MCF 10A (cell line): Measurements from ENCODE around the gene PDIK1L. TPM values are rescaled to one million over a fixed set of nuclear protein-coding genes. Genes with fewer than 3 reads are reported as not detected.

Experiments used
- BruUV-seq: library from RNA; stranded (reverse); fragments of 400-500 nt; replicated peaks from 2 replicates; lab custom pipeline; 2021; lab: Mats Ljungman, UMichigan
- CTCF ChIA-PET: fragments of 300-600 bp; sonication (Branson Sonifier 250); formaldehyde crosslinking; extraction: SDS; loops from one replicate; lab custom pipeline; 2021; ENCODE audit warnings: antibody characterized with exemption, inconsistent platforms; lab: Yijun Ruan, JAX
- POLR2A ChIA-PET: fragments of 300-600, 350-650 bp; sonication (Branson Sonifier 250); formaldehyde crosslinking; extraction: SDS; loops from one replicate; lab custom pipeline; 2020; ENCODE audit warnings: antibody characterized with exemption, inconsistent platforms; lab: Yijun Ruan, JAX
- DNase-seq: peaks from one replicate; pipeline ENCODE4 v3.0.0-alpha.2; 2018; ENCODE audit not compliant: unreplicated experiment
- H3K27ac Mint-ChIP-seq: one replicate; pipeline ENCODE4 v1.8.0; 2022; ENCODE audit warnings: mild to moderate bottlenecking, low read depth, mixed read lengths; ENCODE audit not compliant: unreplicated experiment
- H3K27me3 Mint-ChIP-seq: one replicate; pipeline ENCODE4 v1.8.0; 2022; ENCODE audit warnings: mixed read lengths; ENCODE audit not compliant: insufficient read depth, unreplicated experiment
- H3K36me3 Mint-ChIP-seq: one replicate; pipeline ENCODE4 v1.8.0; 2022; ENCODE audit warnings: mild to moderate bottlenecking, moderate library complexity, mixed read lengths; ENCODE audit not compliant: insufficient read depth, unreplicated experiment
- H3K4me1 Mint-ChIP-seq: one replicate; pipeline ENCODE4 v1.8.0; 2022; ENCODE audit warnings: mixed read lengths; ENCODE audit not compliant: insufficient read depth, unreplicated experiment
- H3K4me3 Mint-ChIP-seq: one replicate; pipeline ENCODE4 v1.8.0; 2022; ENCODE audit warnings: mild to moderate bottlenecking, moderate library complexity, mixed read lengths; ENCODE audit not compliant: unreplicated experiment
- H3K9me3 Mint-ChIP-seq: one replicate; pipeline ENCODE4 v1.8.0; 2022; ENCODE audit warnings: mixed read lengths; ENCODE audit not compliant: unreplicated experiment
- intact Hi-C: fragments of 100-400 bp; cut with micrococcal nuclease; formaldehyde crosslinking; loops from 2 replicates; pipeline ENCODE4 v1.14.1; 2022
- total RNA-seq: library from RNA; stranded (reverse); gene quantifications from 2 replicates; pipeline ENCODE4 v1.2.3, GENCODE V29; 2022
- TF ChIP-seq, protein P1 (sequence below): fragments of 200-600 bp; IDR thresholded peaks from one replicate; pipeline ENCODE4 v1.8.0; 2022; ENCODE audit warnings: antibody characterized with exemption, mild to moderate bottlenecking; ENCODE audit not compliant: unreplicated experiment

Gene PDIK1L
- total RNA-seq, 1 experiment from 2014 or later, result 10.9 TPM

DNA sequence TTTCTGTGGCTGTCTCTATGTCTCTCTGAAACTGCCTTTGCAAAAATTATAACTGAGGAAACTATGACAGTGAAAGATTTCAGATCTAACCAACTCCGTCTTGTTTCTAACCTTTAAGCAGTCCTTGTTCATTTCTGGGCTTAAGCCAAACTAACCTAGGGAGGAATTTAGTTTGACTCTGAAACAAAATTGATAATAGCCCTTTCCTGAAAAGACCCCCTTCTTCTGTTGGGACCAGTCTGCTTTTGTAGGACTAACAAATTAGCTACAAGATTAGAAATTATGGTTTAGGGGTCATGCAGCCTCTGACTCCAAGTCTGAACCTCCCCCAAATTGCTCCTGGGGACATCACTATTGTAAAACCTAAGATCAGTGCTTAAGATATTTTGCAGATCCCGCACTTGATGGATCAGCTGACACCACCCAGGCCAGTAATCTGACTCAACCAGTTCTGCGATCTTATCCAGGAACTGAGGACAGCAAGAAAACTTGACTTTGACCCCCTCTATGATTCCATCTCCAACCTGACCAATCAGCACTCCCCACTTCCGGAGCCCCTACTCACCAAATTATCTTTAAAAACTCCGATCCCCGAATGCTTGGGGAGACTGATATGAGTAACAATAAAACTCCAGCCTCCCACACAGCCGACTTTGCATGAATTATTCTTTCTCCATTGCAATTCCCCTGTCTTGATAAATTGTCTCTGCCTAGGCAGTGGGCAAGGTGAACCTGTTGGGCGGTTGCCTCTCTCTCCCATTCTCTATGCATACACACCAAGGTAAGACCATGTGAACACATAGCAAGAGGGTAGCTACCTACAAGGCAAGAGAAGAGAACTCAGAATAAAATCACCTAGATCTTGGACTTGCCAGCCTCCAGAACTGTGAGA, 33.1 kb upstream of the PDIK1L start:
- DNase-seq, result no peak
- no peak overlapping the region for H3K4me3 Mint-ChIP-seq
- peaks cover 11% of the 10 kb centered on the region for H3K27me3 Mint-ChIP-seq
- CTCF ChIA-PET, result interaction anchor here (0.9 to 2.1 kb wide), 2 partner anchors 42 to 67 kb away, joined by 4 to 5 read pairs; no protein-coding TSS in a partner anchor
- no peaks in the 10 kb centered on the region for H3K9me3 Mint-ChIP-seq
- BruUV-seq, result no TSS peak
- H3K4me1 Mint-ChIP-seq, result no peaks in the 10 kb centered on the region
- TF ChIP-seq, protein P1, sequence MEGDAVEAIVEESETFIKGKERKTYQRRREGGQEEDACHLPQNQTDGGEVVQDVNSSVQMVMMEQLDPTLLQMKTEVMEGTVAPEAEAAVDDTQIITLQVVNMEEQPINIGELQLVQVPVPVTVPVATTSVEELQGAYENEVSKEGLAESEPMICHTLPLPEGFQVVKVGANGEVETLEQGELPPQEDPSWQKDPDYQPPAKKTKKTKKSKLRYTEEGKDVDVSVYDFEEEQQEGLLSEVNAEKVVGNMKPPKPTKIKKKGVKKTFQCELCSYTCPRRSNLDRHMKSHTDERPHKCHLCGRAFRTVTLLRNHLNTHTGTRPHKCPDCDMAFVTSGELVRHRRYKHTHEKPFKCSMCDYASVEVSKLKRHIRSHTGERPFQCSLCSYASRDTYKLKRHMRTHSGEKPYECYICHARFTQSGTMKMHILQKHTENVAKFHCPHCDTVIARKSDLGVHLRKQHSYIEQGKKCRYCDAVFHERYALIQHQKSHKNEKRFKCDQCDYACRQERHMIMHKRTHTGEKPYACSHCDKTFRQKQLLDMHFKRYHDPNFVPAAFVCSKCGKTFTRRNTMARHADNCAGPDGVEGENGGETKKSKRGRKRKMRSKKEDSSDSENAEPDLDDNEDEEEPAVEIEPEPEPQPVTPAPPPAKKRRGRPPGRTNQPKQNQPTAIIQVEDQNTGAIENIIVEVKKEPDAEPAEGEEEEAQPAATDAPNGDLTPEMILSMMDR, result no peak
- no peaks in the 10 kb centered on the region for H3K36me3 Mint-ChIP-seq
- intact Hi-C loops, result no loop called here
- H3K27ac Mint-ChIP-seq, result no peak overlapping the region
- POLR2A ChIA-PET, result interaction anchor here (0.6 to 1.2 kb wide), 4 partner anchors 19 to 188 kb away, joined by 3 to 4 read pairs (median 3); no protein-coding TSS in a partner anchor

DNA sequence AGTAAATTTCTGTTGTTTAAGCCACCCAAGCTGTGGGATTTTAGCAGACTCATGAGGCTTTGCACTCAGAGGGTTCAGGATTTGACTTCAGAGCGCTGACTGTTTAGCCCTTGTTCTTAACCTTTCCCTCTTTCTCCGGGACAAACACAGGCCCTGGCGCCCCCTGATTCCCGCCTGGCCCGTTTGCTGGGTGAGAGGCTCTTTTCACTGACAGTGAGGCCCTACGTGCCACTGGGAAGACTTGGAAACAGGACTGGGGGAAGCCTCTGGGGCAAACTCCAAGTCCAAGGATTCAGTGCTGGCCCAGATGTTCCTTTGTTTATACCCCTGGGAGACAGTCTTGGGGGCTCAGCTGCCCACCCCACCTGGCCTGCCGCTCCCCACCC, 32.5 kb upstream of the PDIK1L start:
- TF ChIP-seq, protein P1, result no peak
- intact Hi-C loops, result no loop called here
- Mint-ChIP-seq H3K36me3 (no peaks in the 10 kb centered on the region), H3K27ac (no peak overlapping the region), H3K4me3 (no peak overlapping the region), H3K9me3 (no peaks in the 10 kb centered on the region), H3K4me1 (no peaks in the 10 kb centered on the region), H3K27me3 (peaks cover 11% of the 10 kb centered on the region)
- POLR2A ChIA-PET, result interaction anchor here (1.2 kb wide), 1 partner anchor 44 kb away, joined by 3 read pairs; no protein-coding TSS in a partner anchor
- no TSS peak for BruUV-seq
- CTCF ChIA-PET, result interaction anchor here (0.9 to 2.1 kb wide), 2 partner anchors 43 to 66 kb away, joined by 4 to 5 read pairs; no protein-coding TSS in a partner anchor
- no peak for DNase-seq

DNA sequence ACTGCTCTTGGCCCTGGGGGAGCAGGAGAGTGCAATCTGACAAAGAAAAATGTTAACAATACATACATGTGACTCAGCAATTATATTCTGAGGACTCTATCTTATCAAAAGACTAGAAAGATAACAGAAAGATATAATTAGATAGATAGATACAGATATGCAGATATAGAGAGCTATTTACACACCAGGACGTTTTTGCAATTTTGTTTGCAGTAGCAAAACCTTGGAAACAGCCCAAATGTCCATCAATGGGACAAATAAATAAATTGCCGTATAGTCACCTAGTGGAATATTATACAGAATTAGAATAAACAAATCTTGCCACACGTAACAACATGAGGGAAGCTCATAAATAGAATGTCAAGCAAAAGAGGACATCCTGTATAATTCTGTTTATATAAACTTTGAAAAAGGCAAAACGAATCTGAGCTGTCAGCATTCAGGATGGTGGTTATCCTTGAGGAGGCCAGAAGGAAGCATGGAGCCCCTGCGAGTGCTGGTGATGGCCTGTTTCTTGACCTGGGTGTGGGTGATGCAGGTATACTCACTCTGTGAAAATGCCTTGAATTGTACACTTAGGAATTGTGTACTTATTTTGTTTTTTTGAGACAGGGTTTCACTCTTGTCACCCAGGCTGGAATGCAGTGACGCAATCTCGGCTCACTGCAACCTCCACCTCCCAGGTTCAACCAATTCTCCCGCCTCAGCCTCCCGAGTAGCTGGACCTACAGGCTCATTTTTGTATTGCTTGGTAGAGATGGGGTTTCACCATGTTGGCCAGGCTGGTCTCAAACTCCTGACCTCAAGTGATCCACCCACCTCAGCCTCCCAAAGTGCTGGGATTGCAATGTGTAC, 31.4 kb upstream of the PDIK1L start:
- DNase-seq, result no peak
- no peaks in the 10 kb centered on the region for H3K36me3 Mint-ChIP-seq
- peaks cover 20% of the 10 kb centered on the region for H3K27me3 Mint-ChIP-seq
- POLR2A ChIA-PET, result interaction anchor here (0.6 to 0.9 kb wide), 3 partner anchors 9 to 810 kb away, joined by 3 read pairs; partner anchors contain the start of genes CEP85 and GPN2
- intact Hi-C loops, result no loop called here
- H3K27ac Mint-ChIP-seq, result no peak overlapping the region
- BruUV-seq, result no TSS peak
- CTCF ChIA-PET, result interaction anchor here (0.6 to 1.1 kb wide), 4 partner anchors 44 to 452 kb away, joined by 3 read pairs; no protein-coding TSS in a partner anchor
- H3K4me3 Mint-ChIP-seq, result no peak overlapping the region
- no peaks in the 10 kb centered on the region for H3K4me1 Mint-ChIP-seq
- H3K9me3 Mint-ChIP-seq, result no peaks in the 10 kb centered on the region
- TF ChIP-seq, protein P1, result no peak
